Epithelial cell of esophagus (primary cell): ENCODE results near the gene TBXAS1.

Experiments
- DNase-seq: peaks from one replicate; pipeline ENCODE4 v3.0.0; 2010; ENCODE audit warnings: low read depth
- H3K4me3 ChIP-seq: 2 replicates; pipeline ENCODE4 v1.5.1; 2011; ENCODE audit warnings: mild to moderate bottlenecking, low read length, control low read depth
- TF ChIP-seq, protein P1 (sequence below): IDR thresholded peaks from 2 replicates; pipeline ENCODE4 v1.5.1; 2011; ENCODE audit warnings: low read depth, mild to moderate bottlenecking, low read length, control low read depth, inconsistent platforms; ENCODE audit not compliant: insufficient read depth; ENCODE audit errors: missing control alignments

TBXAS1 gene

DNA sequence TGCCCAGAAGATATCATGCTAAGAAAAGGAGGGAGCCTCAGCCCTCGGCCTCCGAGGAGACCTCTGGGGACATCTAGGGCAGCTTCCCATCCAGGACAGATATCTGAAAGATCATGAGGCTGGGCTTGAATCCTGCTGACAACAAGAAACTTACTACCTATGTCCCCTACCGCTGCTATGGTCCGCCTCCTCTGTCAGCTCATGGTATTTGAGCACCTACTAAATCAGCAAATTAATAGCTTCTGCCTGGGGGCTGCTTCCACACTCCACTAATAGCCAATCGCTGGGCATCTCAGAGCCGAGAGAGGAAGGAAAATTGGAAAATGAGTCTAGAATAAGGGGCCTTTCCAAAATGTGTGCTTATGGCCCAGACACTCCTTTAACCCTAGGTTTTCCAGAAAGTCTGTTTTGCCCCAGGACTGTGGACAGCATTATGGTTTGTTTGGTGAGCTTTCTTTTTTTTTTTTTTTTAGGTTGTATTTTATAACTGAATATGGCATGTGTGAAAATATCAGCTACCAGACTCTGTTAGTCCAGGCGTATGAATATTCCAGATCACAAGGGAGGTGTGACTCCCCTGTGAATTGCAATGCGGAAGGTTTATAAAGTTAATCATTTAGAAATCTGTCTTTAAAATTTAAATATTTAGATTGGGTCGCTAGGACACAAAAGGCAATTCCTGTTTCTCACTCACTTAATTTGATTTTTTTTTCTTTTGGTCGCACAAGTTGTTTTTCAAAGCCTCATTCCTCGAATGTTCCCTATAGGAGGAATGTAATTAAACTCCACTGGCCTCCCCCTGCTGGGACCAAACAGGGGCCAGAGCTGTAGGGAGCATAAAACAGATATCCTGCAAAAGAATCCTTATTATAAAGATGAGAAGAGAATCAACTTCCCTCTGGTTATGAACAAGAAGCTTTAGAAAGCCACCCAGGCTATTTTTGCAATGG lies 144.3 kb downstream of the TBXAS1 start:
- TF ChIP-seq, protein P1, sequence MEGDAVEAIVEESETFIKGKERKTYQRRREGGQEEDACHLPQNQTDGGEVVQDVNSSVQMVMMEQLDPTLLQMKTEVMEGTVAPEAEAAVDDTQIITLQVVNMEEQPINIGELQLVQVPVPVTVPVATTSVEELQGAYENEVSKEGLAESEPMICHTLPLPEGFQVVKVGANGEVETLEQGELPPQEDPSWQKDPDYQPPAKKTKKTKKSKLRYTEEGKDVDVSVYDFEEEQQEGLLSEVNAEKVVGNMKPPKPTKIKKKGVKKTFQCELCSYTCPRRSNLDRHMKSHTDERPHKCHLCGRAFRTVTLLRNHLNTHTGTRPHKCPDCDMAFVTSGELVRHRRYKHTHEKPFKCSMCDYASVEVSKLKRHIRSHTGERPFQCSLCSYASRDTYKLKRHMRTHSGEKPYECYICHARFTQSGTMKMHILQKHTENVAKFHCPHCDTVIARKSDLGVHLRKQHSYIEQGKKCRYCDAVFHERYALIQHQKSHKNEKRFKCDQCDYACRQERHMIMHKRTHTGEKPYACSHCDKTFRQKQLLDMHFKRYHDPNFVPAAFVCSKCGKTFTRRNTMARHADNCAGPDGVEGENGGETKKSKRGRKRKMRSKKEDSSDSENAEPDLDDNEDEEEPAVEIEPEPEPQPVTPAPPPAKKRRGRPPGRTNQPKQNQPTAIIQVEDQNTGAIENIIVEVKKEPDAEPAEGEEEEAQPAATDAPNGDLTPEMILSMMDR = no peak
- DNase-seq = no peak
- H3K4me3 ChIP-seq = no peak overlapping the region

DNA sequence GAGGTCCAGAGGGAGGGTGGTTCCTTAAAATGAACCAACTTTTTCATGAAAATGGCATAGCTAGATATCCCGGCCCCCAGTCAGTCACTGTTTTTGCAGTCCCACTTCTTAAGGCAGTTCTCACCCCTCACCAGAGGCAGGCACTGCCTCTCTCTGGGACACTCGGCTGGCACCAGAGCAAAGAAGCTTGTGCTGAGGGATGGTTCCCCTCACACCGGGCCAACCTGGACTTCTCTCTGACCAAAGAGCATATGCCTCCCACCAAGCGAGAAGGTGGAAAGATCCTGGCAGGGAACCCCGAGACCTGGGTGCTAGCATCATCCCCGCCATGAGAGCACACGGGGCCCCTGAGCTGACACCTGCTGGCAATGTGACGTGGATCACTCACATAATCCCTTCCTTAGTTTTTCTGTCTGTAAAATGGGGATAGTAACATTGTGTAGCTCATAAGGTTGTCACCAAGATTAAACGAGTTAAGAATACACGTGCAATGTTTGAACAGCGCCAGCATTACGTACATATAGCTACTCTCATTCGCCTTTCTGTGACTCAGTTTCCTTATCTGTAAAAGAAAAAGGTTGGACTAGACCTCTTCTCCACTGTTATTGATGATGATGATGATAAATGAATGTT lies 145.2 kb downstream of the TBXAS1 start:
- no peak overlapping the region for H3K4me3 ChIP-seq
- DNase-seq = no peak
- TF ChIP-seq, protein P1 = no peak

DNA sequence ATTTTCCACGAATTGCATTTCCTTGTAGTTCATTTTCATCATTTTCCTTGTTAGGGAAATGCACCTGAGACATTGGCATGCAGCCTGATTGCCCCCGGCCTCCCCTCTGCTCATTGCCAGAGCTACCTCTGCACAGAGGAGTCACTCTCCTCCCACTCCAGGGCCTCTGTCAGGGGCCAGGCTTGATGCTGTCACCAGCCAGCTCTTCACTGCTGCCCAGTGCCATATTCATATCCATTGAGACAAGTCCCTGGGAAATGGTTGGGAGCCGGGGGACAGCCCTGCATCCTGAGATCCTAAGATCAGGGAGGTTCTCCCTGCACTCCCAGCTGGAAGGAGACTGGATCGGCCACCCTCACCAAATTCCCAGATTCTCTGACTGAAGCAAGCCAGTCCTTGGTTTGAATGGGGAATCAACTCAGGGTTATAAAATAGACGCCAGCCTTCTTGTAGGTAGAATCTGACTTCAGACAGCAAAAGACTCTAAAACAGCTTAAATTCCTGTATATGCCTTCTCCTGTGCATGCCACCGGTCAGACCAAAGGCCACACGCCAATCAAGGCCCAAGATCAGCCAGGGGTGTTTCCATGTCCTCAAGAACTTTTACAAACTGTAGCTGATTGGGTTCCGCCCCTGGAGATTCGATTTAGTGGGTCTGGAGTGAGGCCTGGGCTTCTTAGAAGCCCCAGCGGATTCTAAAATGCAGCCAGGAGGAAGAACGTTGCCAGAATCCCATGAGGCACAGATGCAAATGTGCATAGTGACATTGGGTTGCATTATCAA lies 147.2 kb downstream of the TBXAS1 start:
- DNase-seq = no peak
- H3K4me3 ChIP-seq = no peak overlapping the region
- TF ChIP-seq, protein P1 = no peak

DNA sequence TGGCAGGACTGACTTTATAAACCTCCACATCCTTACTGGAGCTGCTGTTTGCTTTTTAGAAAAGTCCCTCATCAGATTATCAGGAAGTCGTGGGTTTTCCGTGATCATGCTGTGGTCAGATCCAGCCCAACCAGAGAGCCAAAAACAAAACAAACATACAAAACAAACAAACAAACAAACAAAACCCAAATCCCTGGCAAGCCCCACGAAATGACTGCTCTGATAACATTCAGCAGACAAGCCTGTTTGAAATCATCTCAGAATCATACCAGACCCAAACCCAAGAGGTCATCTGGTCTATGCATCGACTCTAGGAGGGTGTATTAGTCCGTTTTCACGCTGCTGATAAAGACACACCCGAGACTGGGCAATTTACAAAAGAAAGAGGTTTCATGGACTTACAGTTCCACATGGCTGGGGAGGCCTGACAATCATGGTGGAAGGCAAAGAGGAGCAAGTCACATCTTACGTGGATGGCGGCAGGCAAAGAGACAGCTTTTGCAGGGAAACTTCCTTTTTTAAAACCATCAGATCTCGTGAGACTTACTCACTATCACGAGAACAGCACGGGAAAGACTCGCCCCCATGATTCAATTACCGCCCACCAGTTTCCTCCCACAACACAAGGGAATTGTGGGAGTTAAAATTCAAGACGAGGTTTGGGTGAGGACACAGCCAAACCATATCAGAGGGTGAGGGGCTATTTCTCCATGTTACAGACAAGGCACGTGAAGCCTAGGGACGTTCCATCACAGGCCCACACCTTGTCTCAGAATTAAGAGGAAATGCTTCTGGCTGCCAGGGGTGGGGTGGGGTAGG lies 148.0 kb downstream of the TBXAS1 start:
- TF ChIP-seq, protein P1 = no peak
- no peak for DNase-seq
- H3K4me3 ChIP-seq = no peak overlapping the region

DNA sequence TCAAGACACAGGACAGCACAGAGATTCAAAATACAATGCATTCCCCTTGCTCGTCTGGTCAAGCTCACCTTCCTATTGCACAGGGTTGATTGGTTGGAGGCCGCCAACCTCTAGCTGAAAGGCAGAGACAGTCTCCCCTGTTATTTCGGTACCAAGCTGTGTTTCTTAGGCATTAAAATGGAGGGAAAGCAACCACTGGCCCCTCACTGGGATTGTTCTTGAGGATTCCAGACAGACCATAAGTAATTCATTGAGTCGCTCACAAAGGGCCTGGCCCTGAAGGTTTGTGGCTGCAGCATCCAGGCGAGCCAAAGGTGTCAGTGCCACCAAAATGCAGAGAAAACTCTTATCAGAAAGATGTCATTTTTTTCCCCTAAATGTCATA lies 152.4 kb downstream of the TBXAS1 start:
- DNase-seq = no peak
- TF ChIP-seq, protein P1 = no peak
- H3K4me3 ChIP-seq = no peak overlapping the region
